OCI-LY1 (cell line): Measurements from ENCODE around the gene DTX1.

Source experiments
- H2AFZ ChIP-seq: fragments of 200-600 bp; sonication (generic), shearing (Covaris generic); 2 replicates; pipeline ENCODE4 v1.6.0; 2014; ENCODE audit warnings: antibody characterized with exemption, mild to moderate bottlenecking, low read length
- H3F3A ChIP-seq: fragments of 200-600 bp; sonication (generic), shearing (Covaris generic); 2 replicates; pipeline ENCODE4 v1.6.0; 2014; ENCODE audit warnings: mild to moderate bottlenecking, antibody characterized with exemption, low read length, moderate library complexity; ENCODE audit not compliant: insufficient read depth
- H3K27ac ChIP-seq: fragments of 200-600 bp; sonication (generic); 2 replicates; pipeline ENCODE4 v1.5.1; 2014; ENCODE audit warnings: low read length, mixed run types, mild to moderate bottlenecking, low read depth; ENCODE audit not compliant: poor library complexity, severe bottlenecking
- H3K27me3 ChIP-seq: fragments of 200-600 bp; sonication (generic); 2 replicates; pipeline ENCODE4 v1.6.0; 2014; ENCODE audit warnings: antibody characterized with exemption, mild to moderate bottlenecking, low read length, moderate library complexity; ENCODE audit not compliant: insufficient read depth
- H3K36me3 ChIP-seq: fragments of 200-600 bp; sonication (generic); 2 replicates; pipeline ENCODE4 v1.6.1; 2014; ENCODE audit warnings: mild to moderate bottlenecking, antibody characterized with exemption, low read length, moderate library complexity, mixed read lengths; ENCODE audit not compliant: insufficient read depth
- H3K4me1 ChIP-seq: fragments of 200-600 bp; sonication (generic); 2 replicates; pipeline ENCODE4 v1.5.1; 2014; ENCODE audit warnings: mild to moderate bottlenecking, low read length, moderate library complexity; ENCODE audit not compliant: insufficient read depth, severe bottlenecking
- H3K4me2 ChIP-seq: fragments of 200-600 bp; sonication (generic), shearing (Covaris generic); 2 replicates; pipeline ENCODE4 v1.6.1; 2014; ENCODE audit warnings: low read length
- H3K4me3 ChIP-seq: fragments of 200-600 bp; sonication (generic); 2 replicates; pipeline ENCODE4 v1.5.1; 2014; ENCODE audit warnings: low read length, low read depth, mild to moderate bottlenecking, mixed read lengths; ENCODE audit not compliant: poor library complexity, severe bottlenecking
- H3K79me2 ChIP-seq: fragments of 200-600 bp; shearing (Covaris generic); 2 replicates; pipeline ENCODE4 v1.6.1; 2016; ENCODE audit warnings: mixed run types, low read length, mixed read lengths; ENCODE audit not compliant: insufficient read depth
- H3K9ac ChIP-seq: fragments of 200-600 bp; sonication (generic), shearing (Covaris generic); 2 replicates; pipeline ENCODE4 v1.6.1; 2014; ENCODE audit warnings: mild to moderate bottlenecking, low read length, mixed read lengths
- H3K9me2 ChIP-seq: fragments of 200-600 bp; sonication (generic), shearing (Covaris generic); 2 replicates; pipeline ENCODE4 v1.6.1; 2014; ENCODE audit warnings: low read depth, mild to moderate bottlenecking, low read length, mixed read lengths
- H3K9me3 ChIP-seq: fragments of 200-600 bp; shearing (Covaris generic); 2 replicates; pipeline ENCODE4 v1.6.1; 2014; ENCODE audit warnings: low read length, mixed read lengths
- H4K20me1 ChIP-seq: fragments of 200-600 bp; sonication (generic), shearing (Covaris generic); 2 replicates; pipeline ENCODE4 v1.6.0; 2016; ENCODE audit warnings: mild to moderate bottlenecking, low read length; ENCODE audit not compliant: insufficient read depth
- CTCF ChIP-seq: fragments of 200-600 bp; sonication (generic), shearing (Covaris generic); IDR thresholded peaks from 2 replicates; pipeline ENCODE4 v1.5.1; 2017; ENCODE audit warnings: mild to moderate bottlenecking, antibody characterized with exemption, low read length, moderate library complexity, mixed read lengths
- EZH2 ChIP-seq: fragments of 200-600 bp; sonication (generic), shearing (Covaris generic); IDR thresholded peaks from 2 replicates; pipeline ENCODE4 v1.8.0; 2017; ENCODE audit warnings: borderline replicate concordance, mixed run types, mild to moderate bottlenecking, antibody characterized with exemption, low read length, moderate library complexity, mixed read lengths

DTX1 gene

GRCh38 chr12:113112043-113112899, 55.7 kb downstream of the DTX1 start:
- Histone ChIP-seq H3K9me3 (no peaks in the 10 kb centered on the region), H3K27ac (no peak overlapping the region), H3K4me2 (no peak overlapping the region), H3K4me3 (no peak overlapping the region), H3K9ac (no peak overlapping the region), H3K27me3 (no peaks in the 10 kb centered on the region), H3K9me2 (no peaks in the 10 kb centered on the region), H3K4me1 (peaks cover 18% of the 10 kb centered on the region), H3K79me2 (no peaks in the 10 kb centered on the region), H3K36me3 (peaks cover 89% of the 10 kb centered on the region), H4K20me1 (no peaks in the 10 kb centered on the region), H2AFZ (no peak overlapping the region), H3F3A (0 out of 2 replicates have a peak, but pooled peaks cover 4% of the 10 kb centered on the region)
- TF ChIP-seq CTCF (no peak), EZH2 (no peak)

- Histone ChIP-seq H3K4me2 (no peak overlapping the region), H3K4me3 (no peak overlapping the region), H3K36me3 (peaks cover 85% of the 10 kb centered on the region), H3K9me3 (no peaks in the 10 kb centered on the region), H4K20me1 (no peaks in the 10 kb centered on the region), H3K27me3 (no peaks in the 10 kb centered on the region), H3K4me1 (peaks cover 26% of the 10 kb centered on the region), H3K9ac (no peak overlapping the region), H3K79me2 (no peaks in the 10 kb centered on the region), H2AFZ (no peak overlapping the region), H3F3A (no peaks in the 10 kb centered on the region), H3K9me2 (no peaks in the 10 kb centered on the region), H3K27ac (no peak overlapping the region)
- TF ChIP-seq EZH2: no peak
- TF ChIP-seq CTCF: no peak
These were observed 56.9 kb downstream of the DTX1 start for GRCh38 chr12:113113397-113113796.

GRCh38 chr12:113114447-113115178, 58.1 kb downstream of the DTX1 start:
- Histone ChIP-seq H3K4me3 (no peak overlapping the region), H4K20me1 (no peaks in the 10 kb centered on the region), H3K4me1 (peaks cover 24% of the 10 kb centered on the region), H3F3A (no peaks in the 10 kb centered on the region), H3K9me3 (no peaks in the 10 kb centered on the region), H3K9ac (no peak overlapping the region), H3K79me2 (no peaks in the 10 kb centered on the region), H3K4me2 (no peak overlapping the region), H3K9me2 (no peaks in the 10 kb centered on the region), H3K27me3 (no peaks in the 10 kb centered on the region), H3K27ac (no peak overlapping the region), H2AFZ (no peak overlapping the region), H3K36me3 (peaks cover 89% of the 10 kb centered on the region)
- no peak for TF ChIP-seq CTCF
- no peak for TF ChIP-seq EZH2
